ENCODE measurements around the gene RRAS. TPM values are rescaled to one million over a fixed set of nuclear protein-coding genes. Genes with fewer than 3 reads are reported as not detected.
"Not testable (repeated sequence)": the region's sequence is repeated elsewhere in the genome, so short reads cannot be mapped to it uniquely, and the experiment has no call there.

The RRAS gene
- total and polyA plus RNA-seq, 4 experiments from 2014 or later, result 12.0 to 32.1 (median 20.7) TPM

DNA sequence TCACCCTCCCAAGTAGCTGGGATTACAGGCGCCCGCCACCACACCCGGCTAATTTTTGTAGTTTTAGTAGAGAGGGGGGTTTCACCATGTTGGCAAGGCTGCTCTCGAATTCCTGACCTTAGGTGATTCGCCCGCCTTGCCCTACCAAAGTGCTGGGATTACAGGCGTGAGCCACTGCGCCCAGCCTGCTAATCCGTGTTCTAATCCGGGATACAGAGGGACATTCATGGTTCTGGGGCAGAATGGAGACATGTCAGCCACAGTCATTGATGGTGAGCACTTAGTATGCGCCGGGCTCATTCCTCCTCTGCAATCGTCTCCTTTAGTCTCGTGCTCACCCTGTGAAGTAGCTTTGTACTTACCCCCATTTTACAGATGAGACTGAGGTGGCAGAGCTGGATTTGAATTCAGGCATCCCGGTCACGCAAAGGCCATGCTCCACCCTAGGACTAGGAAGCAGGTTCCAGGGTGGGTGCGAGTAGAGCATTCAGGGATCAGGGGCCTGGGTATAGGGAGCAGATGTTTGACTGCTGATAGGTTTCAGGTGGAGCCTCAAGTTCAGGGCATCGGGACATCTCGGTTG lies 8.2 kb downstream of the RRAS start:
- Mint-ChIP-seq H3K9me3 (peaks cover 0 to 2% (median 0%) of the 10 kb centered on the region in 8 donors), H3K27me3 (no peaks in the 10 kb centered on the region), H3K36me3 (peaks cover 12% of the 10 kb centered on the region in 2 donors), H3K4me1 (peaks cover 2 to 9% (median 5%) of the 10 kb centered on the region in 4 donors), H3K27ac (peak overlapping the region in 3 of 7 donors; percentile 14 to 62 (median 58)), H3K4me3 (no peak overlapping the region)
- CTCF ChIA-PET (ENCODE audit: partially characterized antibody), result interaction anchor here (1.1 kb wide), 2 partner anchors 8 to 47 kb away, joined by 3 to 4 read pairs; partner anchors contain the start of gene RRAS
- Histone ChIP-seq H3K9me3 (ENCODE audit: control insufficient read depth in 1 of 2, low read length in 2 of 2) (no peaks in the 10 kb centered on the region), H3K36me3 (ENCODE audit: insufficient read depth, low read length) (no peaks in the 10 kb centered on the region), H3K27me3 (ENCODE audit: insufficient read depth, low read length) (no peaks in the 10 kb centered on the region), H3K27ac (ENCODE audit: low read depth, low read length) (no peak overlapping the region), H3K4me1 (ENCODE audit: insufficient read depth, low read length) (no peaks in the 10 kb centered on the region), H3K4me3 (ENCODE audit: low read length in 2 of 2) (no peak overlapping the region)
- POLR2A ChIA-PET (ENCODE audit: partially characterized antibody), result interaction anchor here (0.7 to 2.9 kb wide), 5 partner anchors 9 to 44 kb away, joined by 3 to 15 read pairs (median 4); partner anchors contain the start of genes PRR12 and RRAS
- no peak for DNase-seq
- intact Hi-C loops (cut with micrococcal nuclease), result no loop called here

DNA sequence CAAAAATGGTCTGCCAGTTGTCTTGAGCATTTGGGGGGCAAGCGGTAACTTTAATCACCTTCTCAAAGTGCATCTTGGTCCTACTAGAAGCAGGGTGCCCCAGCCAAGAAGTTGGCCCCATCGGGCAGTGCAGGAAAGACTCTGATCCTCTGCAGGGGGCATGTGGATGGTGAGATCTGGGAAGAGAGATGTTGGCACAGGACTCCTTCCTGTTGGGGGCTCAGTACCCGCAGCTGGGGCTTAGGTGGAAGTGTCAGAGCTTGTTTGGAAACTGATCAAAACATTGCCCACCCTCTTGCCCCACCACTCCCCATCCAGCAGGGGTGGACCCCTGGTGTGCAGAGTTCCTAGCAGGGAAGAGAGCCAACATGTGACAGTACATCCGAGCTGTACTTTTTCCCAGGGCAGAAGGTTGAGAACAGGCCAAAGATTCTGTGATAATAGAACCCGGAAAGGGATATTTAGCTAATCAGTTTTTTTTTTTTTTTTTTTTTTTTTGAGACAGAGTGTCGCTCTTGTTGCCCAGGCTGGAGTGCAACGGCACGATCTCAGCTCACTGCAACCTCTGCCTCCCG lies 8.8 kb downstream of the RRAS start:
- Mint-ChIP-seq H3K4me3 (no peak overlapping the region), H3K27me3 (no peaks in the 10 kb centered on the region), H3K27ac (peak overlapping the region in 4 of 7 donors; percentile 2 to 78 (median 32)), H3K9me3 (peaks cover 0 to 2% (median 0%) of the 10 kb centered on the region in 8 donors), H3K36me3 (peaks cover 12 to 16% of the 10 kb centered on the region in 2 donors), H3K4me1 (peaks cover 2 to 9% (median 4%) of the 10 kb centered on the region in 4 donors)
- ChIA-PET CTCF (ENCODE audit: partially characterized antibody) (interaction anchor here (1.1 kb wide), 2 partner anchors 9 to 48 kb away, joined by 3 to 4 read pairs; partner anchors contain the start of gene RRAS), POLR2A (ENCODE audit: partially characterized antibody) (interaction anchor here (0.6 to 2.9 kb wide), 6 partner anchors 9 to 45 kb away, joined by 4 to 15 read pairs (median 6); partner anchors contain the start of genes PRR12 and RRAS)
- no peak for DNase-seq
- Histone ChIP-seq H3K27ac (ENCODE audit: low read depth, low read length) (no peak overlapping the region), H3K4me1 (ENCODE audit: insufficient read depth, low read length) (no peaks in the 10 kb centered on the region), H3K4me3 (ENCODE audit: low read length in 2 of 2) (no peak overlapping the region), H3K36me3 (ENCODE audit: insufficient read depth, low read length) (no peaks in the 10 kb centered on the region), H3K27me3 (ENCODE audit: insufficient read depth, low read length) (no peaks in the 10 kb centered on the region), H3K9me3 (ENCODE audit: control insufficient read depth in 1 of 2, low read length in 2 of 2) (no peaks in the 10 kb centered on the region)
- intact Hi-C loops (cut with micrococcal nuclease), result no loop called here

DNA sequence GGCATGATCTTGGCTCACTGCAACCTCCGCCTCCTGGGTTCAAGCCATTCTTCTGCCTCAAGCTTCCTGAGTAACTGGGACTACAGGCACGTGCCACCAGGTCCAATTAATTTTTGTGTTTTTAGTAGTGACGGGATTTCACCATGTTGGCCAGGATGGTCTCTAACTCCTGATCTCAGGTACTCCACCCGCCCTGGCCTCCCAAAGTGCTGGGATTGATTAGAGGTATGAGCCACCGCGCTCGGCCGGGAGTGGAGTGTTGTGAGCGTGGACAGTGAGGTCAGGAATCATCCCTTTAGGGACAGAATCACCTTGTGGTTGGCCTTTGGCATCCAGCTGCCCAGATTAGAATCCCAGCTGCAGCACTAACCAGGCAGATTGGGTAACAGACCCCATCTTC lies 10.3 kb downstream of the RRAS start:
- Mint-ChIP-seq H3K27ac (peak overlapping the region in 1 of 7 donors; percentile 46), H3K36me3 (peaks cover 12 to 20% of the 10 kb centered on the region in 2 donors), H3K27me3 (no peaks in the 10 kb centered on the region), H3K4me1 (peaks cover 0 to 4% (median 3%) of the 10 kb centered on the region in 4 donors), H3K4me3 (no peak overlapping the region), H3K9me3 (peaks cover 0 to 2% (median 0%) of the 10 kb centered on the region in 8 donors)
- Histone ChIP-seq H3K9me3 (ENCODE audit: control insufficient read depth in 1 of 2, low read length in 2 of 2) (no peaks in the 10 kb centered on the region), H3K4me1 (ENCODE audit: insufficient read depth, low read length) (no peaks in the 10 kb centered on the region), H3K4me3 (ENCODE audit: low read length in 2 of 2) (no peak overlapping the region), H3K36me3 (ENCODE audit: insufficient read depth, low read length) (peaks cover 6% of the 10 kb centered on the region), H3K27me3 (ENCODE audit: insufficient read depth, low read length) (no peaks in the 10 kb centered on the region), H3K27ac (ENCODE audit: low read depth, low read length) (no peak overlapping the region)
- intact Hi-C loops (cut with micrococcal nuclease), result no loop called here
- CTCF ChIA-PET (ENCODE audit: partially characterized antibody), result interaction anchor here (0.7 kb wide), 1 partner anchor 37 kb away, joined by 3 read pairs; no protein-coding TSS in a partner anchor
- POLR2A ChIA-PET (ENCODE audit: partially characterized antibody), result interaction anchor here (0.6 to 2.1 kb wide), 4 partner anchors 8 to 127 kb away, joined by 3 to 12 read pairs (median 3); partner anchors contain the start of gene RRAS
- DNase-seq, result no peak

DNA sequence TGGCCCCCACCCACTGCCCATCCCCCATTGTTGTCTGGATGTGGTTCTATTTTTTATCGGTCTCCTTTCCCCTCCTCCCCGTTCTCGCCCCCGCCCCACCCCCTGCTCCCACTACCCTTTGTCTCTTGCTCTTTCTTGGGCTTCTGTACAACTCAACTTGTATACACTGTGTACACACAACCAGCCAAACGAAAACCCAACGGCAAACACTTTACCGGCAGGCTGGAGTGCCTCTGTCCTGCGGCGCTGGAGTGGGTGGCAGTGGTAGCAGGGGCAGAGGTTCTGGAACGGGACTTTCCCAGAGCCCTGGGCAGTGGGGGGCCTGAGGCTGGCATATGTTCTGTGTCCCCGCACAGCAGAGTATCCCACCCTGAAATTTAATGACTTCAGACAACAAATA lies 13.7 kb downstream of the RRAS start:
- peak overlapping the region in 1 of 7 donors; percentile 7 for H3K27ac Mint-ChIP-seq
- no peaks in the 10 kb centered on the region for H3K27me3 Mint-ChIP-seq
- peaks cover 0 to 6% (median 4%) of the 10 kb centered on the region in 4 donors for H3K4me1 Mint-ChIP-seq
- no peak for DNase-seq
- ChIA-PET POLR2A (ENCODE audit: partially characterized antibody) (no interaction called here), CTCF (ENCODE audit: partially characterized antibody) (no interaction called here)
- Histone ChIP-seq H3K36me3 (ENCODE audit: insufficient read depth, low read length) (peaks cover 23% of the 10 kb centered on the region), H3K27me3 (ENCODE audit: insufficient read depth, low read length) (no peaks in the 10 kb centered on the region), H3K9me3 (ENCODE audit: control insufficient read depth in 1 of 2, low read length in 2 of 2) (no peaks in the 10 kb centered on the region), H3K4me3 (ENCODE audit: low read length in 2 of 2) (no peak overlapping the region), H3K4me1 (ENCODE audit: insufficient read depth, low read length) (no peaks in the 10 kb centered on the region), H3K27ac (ENCODE audit: low read depth, low read length) (no peak overlapping the region)
- peaks cover 0 to 2% (median 0%) of the 10 kb centered on the region in 8 donors for H3K9me3 Mint-ChIP-seq
- no peak overlapping the region for H3K4me3 Mint-ChIP-seq
- peaks cover 26 to 43% of the 10 kb centered on the region in 2 donors for H3K36me3 Mint-ChIP-seq
- intact Hi-C loops (cut with micrococcal nuclease), result loop anchor here (2.0 kb wide), 1 partner anchor 13 kb away; no protein-coding TSS in a partner anchor

DNA sequence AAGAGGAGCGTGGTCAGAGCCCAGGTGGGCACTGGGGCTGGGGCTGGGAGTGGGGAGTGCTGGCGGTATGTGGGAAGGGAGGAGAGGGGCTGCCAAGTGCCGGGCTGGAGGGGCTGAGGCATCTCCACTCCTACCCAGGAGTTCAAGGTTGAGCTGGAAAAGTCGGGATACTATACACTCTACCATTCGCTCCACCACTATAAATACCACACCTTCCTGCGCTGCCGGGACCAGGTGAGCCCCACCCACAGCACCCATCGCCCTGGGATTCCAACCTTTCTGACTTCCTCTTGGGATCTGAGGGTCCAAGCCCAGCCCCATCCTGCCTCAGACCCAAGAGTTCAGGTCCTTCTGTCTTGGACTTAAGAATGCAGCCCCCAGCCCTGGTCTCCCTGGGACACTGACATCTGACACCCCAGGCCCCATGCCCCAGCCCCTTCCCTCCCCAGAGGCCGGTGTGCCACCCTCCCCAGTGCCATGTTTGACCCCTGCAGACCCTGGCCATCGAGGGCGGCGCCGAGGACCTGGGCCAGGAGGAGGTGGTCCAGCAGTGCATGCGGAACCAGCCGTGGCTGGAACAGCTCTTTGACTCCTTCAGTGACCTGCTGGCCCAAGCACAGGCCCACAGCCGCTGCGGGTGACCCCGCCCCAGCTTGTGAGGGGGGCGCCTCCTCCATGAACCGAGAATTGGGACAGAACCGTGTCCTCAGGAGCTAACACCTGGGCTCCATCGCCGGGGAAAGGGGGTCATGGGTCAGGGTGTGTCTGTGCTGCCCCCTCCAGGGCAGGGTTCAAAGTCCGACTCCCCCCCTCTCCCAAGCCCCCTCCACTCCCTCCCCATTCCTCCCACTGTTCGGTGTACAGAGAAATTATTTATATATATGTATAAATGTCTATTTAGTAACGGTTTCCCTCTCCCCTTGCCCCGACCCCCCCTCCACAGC lies 14.7 kb downstream of the RRAS start:
- Histone ChIP-seq H3K27ac (ENCODE audit: low read depth, low read length) (no peak overlapping the region), H3K9me3 (ENCODE audit: control insufficient read depth in 1 of 2, low read length in 2 of 2) (no peaks in the 10 kb centered on the region), H3K4me3 (ENCODE audit: low read length in 2 of 2) (no peak overlapping the region), H3K27me3 (ENCODE audit: insufficient read depth, low read length) (no peaks in the 10 kb centered on the region), H3K4me1 (ENCODE audit: insufficient read depth, low read length) (no peaks in the 10 kb centered on the region), H3K36me3 (ENCODE audit: insufficient read depth, low read length) (peaks cover 24% of the 10 kb centered on the region)
- POLR2A ChIA-PET (ENCODE audit: partially characterized antibody), result no interaction called here
- H3K36me3 Mint-ChIP-seq, result peaks cover 26 to 44% of the 10 kb centered on the region in 2 donors
- intact Hi-C loops (cut with micrococcal nuclease), result no loop called here
- H3K4me3 Mint-ChIP-seq, result no peak overlapping the region
- H3K27ac Mint-ChIP-seq, result peak overlapping the region in 1 of 7 donors; percentile 50
- DNase-seq, result no peak
- H3K4me1 Mint-ChIP-seq, result peaks cover 0 to 4% (median under 1%) of the 10 kb centered on the region in 4 donors
- CTCF ChIA-PET (ENCODE audit: partially characterized antibody), result no interaction called here
- no peaks in the 10 kb centered on the region for H3K27me3 Mint-ChIP-seq
- peaks cover 0 to 2% (median 0%) of the 10 kb centered on the region in 8 donors for H3K9me3 Mint-ChIP-seq

DNA sequence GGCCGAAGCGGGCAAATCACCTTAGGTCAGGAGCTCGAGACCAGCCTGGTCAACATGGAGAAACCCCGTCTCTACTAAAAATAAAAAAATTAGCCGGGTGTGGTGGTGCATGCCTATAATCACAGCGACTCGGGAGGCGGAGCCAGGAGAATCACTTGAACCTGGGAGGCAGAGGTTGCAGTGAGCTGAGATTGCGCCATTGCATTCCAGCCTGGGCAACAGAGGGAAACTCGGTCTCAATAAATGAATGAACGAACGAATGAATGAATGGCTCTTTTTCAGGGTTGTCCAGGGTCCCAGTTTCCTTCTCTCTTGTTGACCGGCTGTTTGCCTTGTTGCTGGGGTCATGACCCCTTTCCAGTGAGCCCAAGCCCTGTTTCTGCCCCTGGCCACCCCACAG lies 22.1 kb downstream of the RRAS start:
- intact Hi-C loops (cut with micrococcal nuclease); H3K4me3 Mint-ChIP-seq; DNase-seq; H3K4me1 ChIP-seq (ENCODE audit: insufficient read depth, low read length); H3K27ac Mint-ChIP-seq; H3K27me3 ChIP-seq (ENCODE audit: insufficient read depth, low read length); H3K27me3 Mint-ChIP-seq; H3K9me3 ChIP-seq (ENCODE audit: control insufficient read depth in 1 of 2, low read length in 2 of 2); H3K4me3 ChIP-seq (ENCODE audit: low read length in 2 of 2); H3K9me3 Mint-ChIP-seq; H3K27ac ChIP-seq (ENCODE audit: low read depth, low read length): not testable (repeated sequence)
- peaks cover 2 to 12% (median 9%) of the 10 kb centered on the region in 4 donors for H3K4me1 Mint-ChIP-seq
- ChIA-PET CTCF (ENCODE audit: partially characterized antibody) (interaction anchor here (1.1 kb wide), 1 partner anchor 55 kb away, joined by 7 read pairs; no protein-coding TSS in a partner anchor), POLR2A (ENCODE audit: partially characterized antibody) (interaction anchor here (1.9 kb wide), 1 partner anchor 24 kb away, joined by 5 read pairs; no protein-coding TSS in a partner anchor)
- peaks cover 62% of the 10 kb centered on the region for H3K36me3 ChIP-seq (ENCODE audit: insufficient read depth, low read length)
- peaks cover 49 to 68% of the 10 kb centered on the region in 2 donors for H3K36me3 Mint-ChIP-seq

All from CD4-positive, alpha-beta memory T cell (primary cell).